MCF 10A (cell line): ENCODE measurements around the gene LRP1. TPM values are rescaled to one million over a fixed set of nuclear protein-coding genes. Genes with fewer than 3 reads are reported as not detected.

ENCODE experiments used
- BruUV-seq: library from RNA; stranded (reverse); fragments of 400-500 nt; replicated peaks from 2 replicates; lab custom pipeline; 2021; lab: Mats Ljungman, UMichigan
- CTCF ChIA-PET: fragments of 300-600 bp; sonication (Branson Sonifier 250); formaldehyde crosslinking; extraction: SDS; loops from one replicate; lab custom pipeline; 2021; ENCODE audit warnings: antibody characterized with exemption, inconsistent platforms; lab: Yijun Ruan, JAX
- POLR2A ChIA-PET: fragments of 300-600, 350-650 bp; sonication (Branson Sonifier 250); formaldehyde crosslinking; extraction: SDS; loops from one replicate; lab custom pipeline; 2020; ENCODE audit warnings: antibody characterized with exemption, inconsistent platforms; lab: Yijun Ruan, JAX
- DNase-seq: peaks from one replicate; pipeline ENCODE4 v3.0.0-alpha.2; 2018; ENCODE audit not compliant: unreplicated experiment
- H3K27ac Mint-ChIP-seq: one replicate; pipeline ENCODE4 v1.8.0; 2022; ENCODE audit warnings: mild to moderate bottlenecking, low read depth, mixed read lengths; ENCODE audit not compliant: unreplicated experiment
- H3K27me3 Mint-ChIP-seq: one replicate; pipeline ENCODE4 v1.8.0; 2022; ENCODE audit warnings: mixed read lengths; ENCODE audit not compliant: insufficient read depth, unreplicated experiment
- H3K36me3 Mint-ChIP-seq: one replicate; pipeline ENCODE4 v1.8.0; 2022; ENCODE audit warnings: mild to moderate bottlenecking, moderate library complexity, mixed read lengths; ENCODE audit not compliant: insufficient read depth, unreplicated experiment
- H3K4me1 Mint-ChIP-seq: one replicate; pipeline ENCODE4 v1.8.0; 2022; ENCODE audit warnings: mixed read lengths; ENCODE audit not compliant: insufficient read depth, unreplicated experiment
- H3K4me3 Mint-ChIP-seq: one replicate; pipeline ENCODE4 v1.8.0; 2022; ENCODE audit warnings: mild to moderate bottlenecking, moderate library complexity, mixed read lengths; ENCODE audit not compliant: unreplicated experiment
- H3K9me3 Mint-ChIP-seq: one replicate; pipeline ENCODE4 v1.8.0; 2022; ENCODE audit warnings: mixed read lengths; ENCODE audit not compliant: unreplicated experiment
- CTCF ChIP-seq: fragments of 200-600 bp; IDR thresholded peaks from one replicate; pipeline ENCODE4 v1.8.0; 2022; ENCODE audit warnings: antibody characterized with exemption, mild to moderate bottlenecking; ENCODE audit not compliant: unreplicated experiment
- intact Hi-C: fragments of 100-400 bp; cut with micrococcal nuclease; formaldehyde crosslinking; loops from 2 replicates; pipeline ENCODE4 v1.14.1; 2022
- total RNA-seq: library from RNA; stranded (reverse); gene quantifications from 2 replicates; pipeline ENCODE4 v1.2.3, GENCODE V29; 2022

The LRP1 gene
- total RNA-seq, 1 experiment from 2014 or later: 18.9 TPM

GRCh38 chr12:57243521-57244311 is 115.4 kb downstream of the LRP1 start:
- peak; percentile 72 for TF ChIP-seq CTCF
- no TSS peak for BruUV-seq
- POLR2A ChIA-PET: interaction anchor here (0.6 to 2.5 kb wide), 6 partner anchors 10 to 172 kb away, joined by 3 to 17 read pairs (median 5); partner anchors contain the start of genes SHMT2 and STAT6

GRCh38 chr12:57244312-57244696 is 116.0 kb downstream of the LRP1 start:
- Mint-ChIP-seq H3K4me1 (peaks cover 40% of the 10 kb centered on the region), H3K4me3 (peak overlapping the region; percentile 67), H3K27ac (no peak overlapping the region), H3K36me3 (no peaks in the 10 kb centered on the region), H3K27me3 (no peaks in the 10 kb centered on the region), H3K9me3 (no peaks in the 10 kb centered on the region)
- ChIA-PET POLR2A (interaction anchor here (1.3 to 2.5 kb wide), 2 partner anchors 15 to 21 kb away, joined by 4 to 17 read pairs; partner anchors contain the start of gene SHMT2), CTCF (interaction anchor here (0.5 to 9.8 kb wide), 20 partner anchors 8 to 525 kb away, joined by 3 to 188 read pairs (median 4); partner anchors contain the start of genes INHBE, NEMP1, NXPH4 and SHMT2)
- intact Hi-C loops: no loop called here
- no peak for TF ChIP-seq CTCF
- no peak for DNase-seq
- no TSS peak for BruUV-seq

More at GRCh38 chr12:57243521-57244311, 115.4 kb downstream of the LRP1 start:
- Mint-ChIP-seq H3K4me1 (peaks cover 44% of the 10 kb centered on the region), H3K36me3 (peaks cover 3% of the 10 kb centered on the region), H3K27me3 (no peaks in the 10 kb centered on the region), H3K27ac (no peak overlapping the region), H3K9me3 (no peaks in the 10 kb centered on the region), H3K4me3 (peak overlapping the region; percentile 67)
- DNase-seq: peak; percentile 85
- intact Hi-C loops: loop anchor here (1.0 kb wide), 1 partner anchor 30 kb away; no protein-coding TSS in a partner anchor
- CTCF ChIA-PET: interaction anchor here (0.5 to 9.8 kb wide), 30 partner anchors 9 to 666 kb away, joined by 3 to 188 read pairs (median 4); partner anchors contain the start of genes INHBE, NEMP1, NXPH4 and SHMT2

- intact Hi-C loops: no loop called here
- ChIA-PET POLR2A (no interaction called here), CTCF (interaction anchor here (0.8 to 1.4 kb wide), 4 partner anchors 16 to 207 kb away, joined by 3 to 4 read pairs (median 3); partner anchors contain the start of gene INHBE)
- Mint-ChIP-seq H3K9me3 (no peaks in the 10 kb centered on the region), H3K27ac (no peak overlapping the region), H3K27me3 (no peaks in the 10 kb centered on the region), H3K4me1 (peaks cover 21% of the 10 kb centered on the region), H3K4me3 (no peak overlapping the region), H3K36me3 (no peaks in the 10 kb centered on the region)
- no peak for DNase-seq
- BruUV-seq: no TSS peak
- TF ChIP-seq CTCF: no peak
These were observed 118.8 kb downstream of the LRP1 start for GRCh38 chr12:57247041-57247440.
